HFFc6 (cell line): ENCODE results near the gene NOSIP. TPM values are rescaled to one million over a fixed set of nuclear protein-coding genes. Genes with fewer than 3 reads are reported as not detected.

Experiments used
- DNase-seq: peaks from one replicate; pipeline ENCODE4 v3.0.0-alpha.2; 2018
- H3K27ac Mint-ChIP-seq: 2 replicates; pipeline ENCODE4 v1.8.0; 2020; ENCODE audit warnings: mild to moderate bottlenecking, mixed read lengths
- H3K27me3 Mint-ChIP-seq: 2 replicates; pipeline ENCODE4 v1.8.0; 2021; ENCODE audit warnings: mild to moderate bottlenecking, moderate library complexity, mixed read lengths; ENCODE audit not compliant: insufficient read depth
- H3K36me3 Mint-ChIP-seq: 2 replicates; pipeline ENCODE4 v1.8.0; 2021; ENCODE audit warnings: low read depth, mixed read lengths
- H3K4me1 Mint-ChIP-seq: 2 replicates; pipeline ENCODE4 v1.8.0; 2020; ENCODE audit warnings: low read depth, mixed read lengths
- H3K4me3 Mint-ChIP-seq: 2 replicates; pipeline ENCODE4 v1.8.0; 2020; ENCODE audit warnings: mild to moderate bottlenecking, moderate library complexity, mixed read lengths
- H3K9me3 Mint-ChIP-seq: 2 replicates; pipeline ENCODE4 v1.8.0; 2020; ENCODE audit warnings: mild to moderate bottlenecking, mixed read lengths
- CTCF ChIP-seq: fragments of 200-600 bp; sonication (generic); IDR thresholded peaks from 2 replicates; pipeline ENCODE4 v1.5.0; 2021; ENCODE audit warnings: antibody characterized with exemption, mild to moderate bottlenecking
- total RNA-seq, 6 experiments: library from RNA; stranded (reverse); fragmentation: NEBNext Ultra II Directional; extraction: Animal tissue kit (Norgen Biotek cat#: 25700); gene quantifications; 2 replicates in 1 of 6; 3 replicates in 5 of 6; pipeline ENCODE4 v1.2.3, GENCODE V29; 2021

NOSIP gene
- total RNA-seq, 6 experiments from 2014 or later = 66.0 to 79.7 (median 72.4) TPM

DNA sequence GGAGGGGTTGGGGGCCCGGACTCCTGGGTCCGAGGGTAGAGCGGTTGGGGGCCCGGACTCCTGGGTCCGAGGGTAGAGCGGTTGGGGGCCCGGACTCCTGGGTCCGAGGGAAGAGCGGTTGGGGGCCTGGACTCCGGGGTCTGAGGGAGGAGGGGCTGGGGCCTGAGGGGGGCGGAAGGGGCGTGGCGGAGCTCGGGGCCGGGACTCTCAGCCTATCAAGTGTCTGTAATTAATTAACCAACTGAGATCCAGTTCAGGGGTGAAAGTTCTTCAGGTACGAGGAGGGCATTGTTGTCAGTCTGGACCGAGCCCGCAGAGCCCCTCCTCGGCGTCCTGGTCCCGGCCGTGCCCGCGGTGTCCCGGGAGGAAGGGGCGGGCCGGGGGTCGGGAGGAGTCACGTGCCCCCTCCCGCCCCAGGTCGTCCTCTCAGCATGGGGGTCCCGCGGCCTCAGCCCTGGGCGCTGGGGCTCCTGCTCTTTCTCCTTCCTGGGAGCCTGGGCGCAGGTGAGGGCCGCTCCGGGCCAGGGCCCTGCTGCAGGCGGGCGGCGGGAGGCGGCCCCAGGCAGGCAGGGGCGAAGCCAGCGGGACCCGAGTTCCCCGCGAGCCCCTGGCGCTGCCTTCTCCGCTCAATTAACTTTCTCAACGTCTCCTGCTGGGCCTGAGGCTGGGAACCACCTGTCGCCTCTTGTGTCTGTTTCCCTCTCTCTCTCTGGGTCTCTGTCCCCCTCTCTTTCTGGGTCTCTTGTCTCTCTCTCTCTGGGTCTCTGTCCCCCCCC lies 67.2 kb downstream of the NOSIP start:
- Mint-ChIP-seq H3K4me3 (peak overlapping the region; percentile 88), H3K27ac (peak overlapping the region; percentile 71), H3K4me1 (peaks cover 16% of the 10 kb centered on the region), H3K9me3 (no peaks in the 10 kb centered on the region), H3K27me3 (no peaks in the 10 kb centered on the region; the same call in 1 of the 2 replicates), H3K36me3 (no peaks in the 10 kb centered on the region)
- TF ChIP-seq CTCF = no peak
- no peak for DNase-seq

DNA sequence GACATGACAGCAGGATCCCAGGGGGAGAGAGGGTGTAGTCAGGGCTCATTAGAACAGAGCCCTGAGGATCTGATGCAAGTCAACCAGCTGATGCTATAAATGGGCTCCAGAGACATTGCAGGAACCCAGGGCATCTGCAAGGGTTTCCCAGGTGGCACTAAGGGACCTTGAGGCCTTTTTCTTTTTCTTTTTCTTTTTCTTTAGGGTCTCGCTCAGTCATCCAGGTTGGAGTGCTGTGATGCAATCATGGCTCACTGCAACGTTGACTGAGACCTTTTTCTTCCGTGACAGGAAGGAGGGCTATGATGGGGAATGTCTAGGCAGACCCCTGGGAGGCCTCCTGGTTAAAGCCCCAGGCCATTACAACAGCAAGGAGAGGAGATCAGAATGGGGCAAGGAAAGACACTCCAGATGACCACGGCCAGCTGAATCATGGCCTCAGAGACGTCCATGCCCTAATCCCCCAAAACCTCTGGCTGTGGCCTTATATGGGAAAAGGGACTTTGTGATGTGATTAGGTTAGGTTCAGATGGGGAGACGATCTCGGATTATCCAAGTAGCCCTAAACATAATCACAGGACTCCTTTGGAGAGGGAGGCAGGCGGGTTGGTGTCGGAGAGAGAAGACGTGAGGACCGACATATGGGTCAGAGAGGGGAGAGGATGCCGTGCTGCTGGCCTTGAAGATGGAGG lies 72.4 kb downstream of the NOSIP start:
- Mint-ChIP-seq H3K36me3 (no peaks in the 10 kb centered on the region), H3K27ac (no peak overlapping the region), H3K4me1 (peaks cover 16% of the 10 kb centered on the region), H3K9me3 (no peaks in the 10 kb centered on the region), H3K4me3 (no peak overlapping the region), H3K27me3 (0 out of 2 replicates have a peak, but pooled peaks cover 2% of the 10 kb centered on the region)
- no peak for TF ChIP-seq CTCF
- DNase-seq = no peak

DNA sequence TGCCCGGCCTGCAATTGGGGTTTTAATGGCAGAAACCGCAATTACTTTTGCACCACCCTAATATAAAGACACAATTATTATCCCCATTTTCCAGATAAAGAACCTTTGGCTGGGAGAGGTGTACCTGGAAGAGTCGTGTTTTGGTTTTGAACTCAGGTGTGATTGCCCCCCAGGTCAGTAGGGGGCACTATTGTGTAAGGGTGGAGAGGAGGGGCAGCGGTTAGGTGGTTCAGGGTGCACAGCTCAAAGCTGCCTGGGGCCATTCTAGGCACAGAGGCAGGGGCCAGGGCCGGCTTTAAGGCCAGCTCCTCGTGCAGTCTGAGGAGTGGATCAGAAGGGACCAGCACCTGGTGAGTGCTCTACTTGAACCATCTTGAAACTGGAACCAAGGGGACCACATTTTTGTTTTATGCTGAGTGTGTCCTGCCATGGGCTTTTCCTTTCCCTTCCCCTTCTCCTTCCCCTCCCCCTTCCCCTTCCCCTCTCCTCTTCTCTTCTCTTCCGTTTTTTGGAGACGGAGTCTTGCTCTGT lies 73.7 kb downstream of the NOSIP start:
- Mint-ChIP-seq H3K27me3 (0 out of 2 replicates have a peak, but pooled peaks cover 2% of the 10 kb centered on the region), H3K4me3 (no peak overlapping the region), H3K36me3 (no peaks in the 10 kb centered on the region), H3K9me3 (no peaks in the 10 kb centered on the region), H3K27ac (no peak overlapping the region), H3K4me1 (peaks cover 7% of the 10 kb centered on the region)
- TF ChIP-seq CTCF = peak; percentile 87
- no peak for DNase-seq

Other genes starting within 250 kb of the NOSIP start
- gene CD37, start 245.2 kb downstream of the NOSIP start, total RNA-seq = not detected
- gene TEAD2, start 218.1 kb downstream of the NOSIP start, total RNA-seq = 10 to 100 TPM; 16.5 to 23.1 (median 20.8) TPM
- gene DKKL1, start 216.7 kb downstream of the NOSIP start, total RNA-seq = not detected
- gene KASH5, start 192.3 kb downstream of the NOSIP start, total RNA-seq = not detected
- gene PTH2, start 157.1 kb downstream of the NOSIP start, total RNA-seq = not detected
- not detected for gene GFY, start 155.2 kb downstream of the NOSIP start, total RNA-seq
- under 1 TPM in 5 of 6 experiments, not detected in 1; 0.05 to 0.17 (median 0.09) TPM for gene SLC17A7, start 139.0 kb downstream of the NOSIP start, total RNA-seq
- 10 to 100 TPM; 55.8 to 65.6 (median 57.5) TPM for gene PIH1D1, start 128.7 kb downstream of the NOSIP start, total RNA-seq
- gene ALDH16A1, start 127.3 kb downstream of the NOSIP start, total RNA-seq = 10 to 100 TPM; 13.9 to 23.0 (median 19.8) TPM
- 10 to 100 TPM in 2 of 6 experiments, 1 to 10 TPM in 4; 4.9 to 12.5 (median 9.4) TPM for gene FLT3LG, start 106.3 kb downstream of the NOSIP start, total RNA-seq
- gene RPL13A, start 92.9 kb downstream of the NOSIP start, total RNA-seq = 1,000 to 10,000 TPM; 2,015 to 2,373 (median 2,179) TPM
- 1,000 to 10,000 TPM; 1,343 to 1,545 (median 1,429) TPM for gene RPS11, start 84.1 kb downstream of the NOSIP start, total RNA-seq
- gene FCGRT, start 67.9 kb downstream of the NOSIP start, total RNA-seq = 10 to 100 TPM; 33.2 to 39.3 (median 37.4) TPM
- 100 to 1,000 TPM; 117 to 316 (median 287) TPM for gene RCN3, start 52.6 kb downstream of the NOSIP start, total RNA-seq
- under 1 TPM; 0.33 to 0.69 (median 0.42) TPM for gene PRRG2, start 760 bp upstream of the NOSIP start, total RNA-seq
- 10 to 100 TPM; 23.3 to 26.2 (median 24.3) TPM for gene PRR12, start 10.6 kb upstream of the NOSIP start, total RNA-seq
- gene RRAS, start 59.6 kb upstream of the NOSIP start, total RNA-seq = 100 to 1,000 TPM; 130 to 162 (median 133) TPM
- 100 to 1,000 TPM; 112 to 134 (median 121) TPM for gene SCAF1, start 61.7 kb upstream of the NOSIP start, total RNA-seq
- gene IRF3, start 85.3 kb upstream of the NOSIP start, total RNA-seq = 10 to 100 TPM; 55.5 to 72.8 (median 58.7) TPM
- gene BCL2L12, start 85.4 kb upstream of the NOSIP start, total RNA-seq = 10 to 100 TPM; 23.9 to 34.2 (median 33.4) TPM
- 100 to 1,000 TPM; 209 to 226 (median 217) TPM for gene PRMT1, start 96.7 kb upstream of the NOSIP start, total RNA-seq
- gene ADM5, start 109.0 kb upstream of the NOSIP start, total RNA-seq = under 1 TPM; 0.74 to 0.99 (median 0.87) TPM
- 10 to 100 TPM; 32.7 to 42.6 (median 36.4) TPM for gene CPT1C, start 110.6 kb upstream of the NOSIP start, total RNA-seq
- not detected for gene TSKS, start 182.8 kb upstream of the NOSIP start, total RNA-seq
- 100 to 1,000 TPM; 145 to 177 (median 162) TPM for gene AP2A1, start 186.4 kb upstream of the NOSIP start, total RNA-seq
- gene FUZ, start 232.7 kb upstream of the NOSIP start, total RNA-seq = 10 to 100 TPM in 5 of 6 experiments, 1 to 10 TPM in 1; 9.4 to 14.2 (median 11.7) TPM
- 10 to 100 TPM; 44.5 to 50.6 (median 47.8) TPM for gene MED25, start 237.7 kb upstream of the NOSIP start, total RNA-seq